Natural killer cell (primary cell): Measurements from ENCODE around the gene EFHB. TPM values are rescaled to one million over a fixed set of nuclear protein-coding genes. Genes with fewer than 3 reads are reported as not detected.

ENCODE experiments used
- ATAC-seq, 3 donors: fragments of 150-1000 bp in 2 of 3; fragments of 200-7000 bp in 1 of 3; cut with Tn5 transposase; 1 replicate in 1 of 3; 2 replicates in 2 of 3; pipeline ENCODE4 v1.10.0; 2021; ENCODE audit warnings: mild to moderate bottlenecking in 2 of 3, moderate library complexity in 2 of 3
- DNase-seq, 2 donors: peaks; one replicate each; pipeline versions ENCODE4 v3.0.0 to v3.0.0-alpha.2; 2013 to 2021; ENCODE audit warnings: mixed read lengths in 1 of 2
- H3K27ac ChIP-seq: one replicate; pipeline ENCODE4 v1.5.1; 2013; ENCODE audit warnings: mild to moderate bottlenecking, low read length
- H3K27me3 ChIP-seq: one replicate; pipeline ENCODE4 v1.6.1; 2013; ENCODE audit warnings: low read length; ENCODE audit not compliant: control insufficient read depth, insufficient read depth
- H3K36me3 ChIP-seq: one replicate; pipeline ENCODE4 v1.6.1; 2013; ENCODE audit warnings: low read length; ENCODE audit not compliant: control insufficient read depth, insufficient read depth
- H3K4me1 ChIP-seq: one replicate; pipeline ENCODE4 v1.6.1; 2013; ENCODE audit warnings: low read length; ENCODE audit not compliant: control insufficient read depth, insufficient read depth
- H3K4me3 ChIP-seq: one replicate; pipeline ENCODE4 v1.5.1; 2013; ENCODE audit warnings: low read length
- H3K9me3 ChIP-seq: one replicate; pipeline ENCODE4 v1.6.1; 2013; ENCODE audit warnings: low read length; ENCODE audit not compliant: control insufficient read depth, insufficient read depth
- H3K27ac Mint-ChIP-seq, 2 donors: one replicate each; pipeline ENCODE4 v1.8.0; 2022; ENCODE audit warnings: mild to moderate bottlenecking in 2 of 2, mixed read lengths in 2 of 2, moderate library complexity in 1 of 2
- H3K27me3 Mint-ChIP-seq, 2 donors: one replicate each; pipeline ENCODE4 v1.8.0; 2022; ENCODE audit warnings: low read depth in 2 of 2, mixed read lengths in 2 of 2
- H3K36me3 Mint-ChIP-seq: one replicate; pipeline ENCODE4 v1.8.0; 2022; ENCODE audit warnings: mixed read lengths
- H3K4me1 Mint-ChIP-seq, 2 donors: one replicate each; pipeline ENCODE4 v1.8.0; 2022; ENCODE audit warnings: mixed read lengths in 2 of 2
- H3K4me3 Mint-ChIP-seq: one replicate; pipeline ENCODE4 v1.8.0; 2022; ENCODE audit warnings: mild to moderate bottlenecking, moderate library complexity, mixed read lengths
- H3K9me3 Mint-ChIP-seq, 2 donors: one replicate each; pipeline ENCODE4 v1.8.0; 2022; ENCODE audit warnings: mixed read lengths in 2 of 2
- CTCF ChIP-seq: fragments of 200-600 bp; IDR thresholded peaks from one replicate; pipeline ENCODE4 v1.8.0; 2022; ENCODE audit warnings: antibody characterized with exemption
- WGBS: methylation state at CpG from one replicate; pipeline ENCODE4 v1.1.7; 2013; ENCODE audit warnings: missing lambda C conversion rate; ENCODE audit not compliant: insufficient coverage; 5-methylcytosine and 5-hydroxymethylcytosine counted together
- intact Hi-C: fragments of 100-400 bp; cut with micrococcal nuclease; formaldehyde crosslinking; loops from one replicate; pipeline ENCODE4 v1.14.2; 2022
- total RNA-seq, 4 donors: library from RNA; stranded (reverse); fragments of 120-200 nt in 1 of 4; gene quantifications; one replicate each; pipeline versions ENCODE4 v1.2.3 to v1.2.4, GENCODE V29; 2013 to 2022

EFHB gene
- total RNA-seq, 3 donors from 2014 or later (not counting 1 experiment from before 2014, with no cell fraction given), result 0.68 to 4.9 TPM; not detected in 1

GRCh38 chr3:19917167-19917566 is 16.9 kb downstream of the EFHB start:
- no peaks in the 10 kb centered on the region for H3K27me3 ChIP-seq
- ATAC-seq, result no peak
- peaks cover 0 to 11% of the 10 kb centered on the region in 2 donors for H3K9me3 Mint-ChIP-seq

GRCh38 chr3:19911452-19911851 is 22.6 kb downstream of the EFHB start:
- Histone ChIP-seq H3K4me1 (no peaks in the 10 kb centered on the region), H3K27ac (no peak overlapping the region), H3K36me3 (no peaks in the 10 kb centered on the region), H3K9me3 (peaks cover 8% of the 10 kb centered on the region), H3K4me3 (no peak overlapping the region), H3K27me3 (no peaks in the 10 kb centered on the region)
- ATAC-seq (no peak), DNase-seq (no peak)
- intact Hi-C loops, result no loop called here
- Mint-ChIP-seq H3K27ac (no peak overlapping the region), H3K36me3 (peaks cover 22% of the 10 kb centered on the region), H3K9me3 (peaks cover 2 to 17% of the 10 kb centered on the region in 2 donors), H3K27me3 (no peaks in the 10 kb centered on the region), H3K4me1 (no peaks in the 10 kb centered on the region), H3K4me3 (no peak overlapping the region)
- no peak for TF ChIP-seq CTCF

More at GRCh38 chr3:19917167-19917566, 16.9 kb downstream of the EFHB start:
- no peak for TF ChIP-seq CTCF
- Histone ChIP-seq H3K9me3 (no peaks in the 10 kb centered on the region), H3K27ac (no peak overlapping the region), H3K4me3 (no peak overlapping the region), H3K4me1 (no peaks in the 10 kb centered on the region), H3K36me3 (no peaks in the 10 kb centered on the region)
- intact Hi-C loops, result no loop called here
- no peak for DNase-seq
- no CpG with 5 or more reads among the region's 1 CpG for WGBS
- H3K4me3 Mint-ChIP-seq, result no peak overlapping the region
- peaks cover 7% of the 10 kb centered on the region for H3K36me3 Mint-ChIP-seq
- peaks cover 0 to 3% of the 10 kb centered on the region in 2 donors for H3K27me3 Mint-ChIP-seq
- H3K4me1 Mint-ChIP-seq, result no peaks in the 10 kb centered on the region
- H3K27ac Mint-ChIP-seq, result no peak overlapping the region

- TF ChIP-seq CTCF, result no peak
- Histone ChIP-seq H3K27ac (no peak overlapping the region), H3K27me3 (no peaks in the 10 kb centered on the region), H3K9me3 (peaks cover 8% of the 10 kb centered on the region), H3K4me1 (no peaks in the 10 kb centered on the region), H3K4me3 (no peak overlapping the region), H3K36me3 (no peaks in the 10 kb centered on the region)
- H3K27me3 Mint-ChIP-seq, result no peaks in the 10 kb centered on the region
- DNase-seq (no peak), ATAC-seq (no peak)
- no CpG with 5 or more reads among the region's 3 CpGs for WGBS
- intact Hi-C loops, result no loop called here
- no peak overlapping the region for H3K27ac Mint-ChIP-seq
- H3K4me1 Mint-ChIP-seq, result no peaks in the 10 kb centered on the region
- peaks cover 2 to 7% of the 10 kb centered on the region in 2 donors for H3K9me3 Mint-ChIP-seq
- H3K36me3 Mint-ChIP-seq, result peaks cover 25% of the 10 kb centered on the region
- H3K4me3 Mint-ChIP-seq, result no peak overlapping the region
Observed at GRCh38 chr3:19907523-19907922, 26.5 kb downstream of the EFHB start.

- Histone ChIP-seq H3K4me1 (no peaks in the 10 kb centered on the region), H3K9me3 (no peaks in the 10 kb centered on the region), H3K27ac (no peak overlapping the region), H3K27me3 (no peaks in the 10 kb centered on the region), H3K4me3 (no peak overlapping the region), H3K36me3 (no peaks in the 10 kb centered on the region)
- Mint-ChIP-seq H3K9me3 (no peaks in the 10 kb centered on the region), H3K4me1 (no peaks in the 10 kb centered on the region), H3K36me3 (peaks cover 10% of the 10 kb centered on the region), H3K27me3 (no peaks in the 10 kb centered on the region), H3K27ac (no peak overlapping the region), H3K4me3 (no peak overlapping the region)
- 78% methylated on average over 1 of the region's 2 CpGs for WGBS
- DNase-seq (no peak), ATAC-seq (no peak)
- intact Hi-C loops, result no loop called here
- TF ChIP-seq CTCF, result no peak
Observed at GRCh38 chr3:19903649-19904048, 30.4 kb downstream of the EFHB start.
